ENCODE results near the gene SEMA3B.
A peak's percentile ranks its signal among the peaks of the same experiment; 100 is the strongest.

SEMA3B gene

DNA sequence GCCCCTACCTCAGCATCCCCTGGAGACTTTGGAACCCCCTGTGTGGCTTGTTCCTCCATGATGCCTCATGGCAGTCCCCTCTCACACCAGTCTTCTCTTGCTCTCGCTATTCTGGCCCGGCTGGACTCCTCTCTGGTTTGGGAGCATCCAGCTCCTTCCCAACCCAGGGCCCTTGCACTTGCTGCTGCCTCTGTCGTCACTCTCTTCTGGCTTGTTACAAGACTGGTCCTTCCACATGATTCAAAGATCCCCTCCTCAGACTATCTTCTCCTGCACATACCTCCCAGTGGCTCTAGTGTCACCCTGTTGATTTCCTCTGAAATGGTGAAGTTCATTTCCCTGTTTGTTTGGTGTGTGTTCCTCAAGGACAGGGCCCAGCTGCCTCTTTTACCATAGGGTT lies 39.5 kb upstream of the SEMA3B start:
- H3K27me3 ChIP-seq (ENCODE audit: control insufficient read depth in 1 of 2, insufficient read depth in 2 of 2, low read length in 2 of 2) = no peaks in the 10 kb centered on the region
- no peaks in the 10 kb centered on the region for H3K9me3 ChIP-seq (ENCODE audit: control insufficient read depth in 2 of 2, low read length in 2 of 2)
- H3K4me3 ChIP-seq (ENCODE audit: low read length in 2 of 2) = no peak overlapping the region
- H3K4me1 ChIP-seq (ENCODE audit: control insufficient read depth, insufficient read depth, low read length) = peaks cover 17% of the 10 kb centered on the region
- H3K9ac ChIP-seq (ENCODE audit: low read length in 2 of 2) = no peak overlapping the region
- no peaks in the 10 kb centered on the region for H3K36me3 ChIP-seq (ENCODE audit: control insufficient read depth in 2 of 2, insufficient read depth in 2 of 2, low read length in 2 of 2)
- H3K27ac ChIP-seq (ENCODE audit: low read length) = no peak overlapping the region

DNA sequence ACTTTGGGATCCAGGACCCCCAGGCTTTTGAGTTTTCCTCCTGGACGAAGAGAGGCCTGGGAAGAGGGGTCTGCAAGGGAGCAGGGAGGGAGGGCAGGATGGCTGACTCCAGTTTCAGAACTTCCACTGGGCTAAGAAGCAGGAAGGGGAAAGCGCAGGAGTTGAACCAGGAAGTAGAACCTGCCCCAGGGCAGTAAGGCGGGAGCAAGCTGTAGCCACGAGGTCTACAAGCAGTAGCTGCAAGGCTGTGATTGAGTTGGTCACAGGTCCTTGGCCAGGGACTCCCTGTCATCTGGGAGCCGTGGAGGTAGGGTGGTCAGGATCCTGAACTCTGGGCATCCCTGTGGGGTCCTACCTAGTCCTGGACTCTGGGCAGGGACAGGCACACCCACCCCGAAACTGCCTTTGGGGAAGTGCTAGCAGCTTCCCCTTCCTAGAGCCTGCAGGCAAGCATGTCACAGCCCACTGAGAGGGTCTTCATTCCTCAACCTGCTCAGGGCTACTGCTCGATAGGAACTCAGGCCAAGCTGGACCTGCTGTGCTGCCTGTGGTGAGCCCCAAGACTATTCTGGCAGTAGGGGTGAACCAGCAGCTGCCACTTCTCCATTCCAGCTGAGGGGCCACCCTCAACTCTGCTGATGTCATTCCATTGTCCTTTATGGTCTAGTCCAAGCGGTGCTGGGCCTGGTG lies 38.7 kb upstream of the SEMA3B start:
- Histone ChIP-seq H3K4me1 (ENCODE audit: control insufficient read depth, insufficient read depth, low read length) (peaks cover 19% of the 10 kb centered on the region), H3K4me3 (ENCODE audit: low read length in 2 of 2) (no peak overlapping the region), H3K27ac (ENCODE audit: low read length) (no peak overlapping the region), H3K27me3 (ENCODE audit: control insufficient read depth in 1 of 2, insufficient read depth in 2 of 2, low read length in 2 of 2) (no peaks in the 10 kb centered on the region), H3K36me3 (ENCODE audit: control insufficient read depth in 2 of 2, insufficient read depth in 2 of 2, low read length in 2 of 2) (no peaks in the 10 kb centered on the region), H3K9ac (ENCODE audit: low read length in 2 of 2) (no peak overlapping the region), H3K9me3 (ENCODE audit: control insufficient read depth in 2 of 2, low read length in 2 of 2) (no peaks in the 10 kb centered on the region)

DNA sequence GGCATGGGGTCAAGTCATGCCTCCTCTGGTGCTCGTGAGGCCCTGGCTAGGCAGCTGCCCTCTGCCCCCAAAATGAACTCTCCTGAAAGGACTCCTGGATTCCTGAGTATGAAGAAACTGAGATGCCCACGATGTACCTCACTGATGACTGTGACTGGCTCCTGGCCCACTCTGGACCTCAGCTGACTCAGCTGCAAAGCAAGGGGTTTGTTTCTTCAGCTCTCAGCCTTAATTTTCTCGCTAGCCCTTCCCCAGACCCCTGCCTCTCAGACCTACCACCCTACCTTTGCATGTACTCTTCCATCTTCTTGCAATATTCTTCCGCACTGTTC lies 38.2 kb upstream of the SEMA3B start:
- H3K27ac ChIP-seq (ENCODE audit: low read length) = no peak overlapping the region
- H3K4me3 ChIP-seq (ENCODE audit: low read length in 2 of 2) = no peak overlapping the region
- no peaks in the 10 kb centered on the region for H3K27me3 ChIP-seq (ENCODE audit: control insufficient read depth in 1 of 2, insufficient read depth in 2 of 2, low read length in 2 of 2)
- no peaks in the 10 kb centered on the region for H3K36me3 ChIP-seq (ENCODE audit: control insufficient read depth in 2 of 2, insufficient read depth in 2 of 2, low read length in 2 of 2)
- no peak overlapping the region for H3K9ac ChIP-seq (ENCODE audit: low read length in 2 of 2)
- no peaks in the 10 kb centered on the region for H3K9me3 ChIP-seq (ENCODE audit: control insufficient read depth in 2 of 2, low read length in 2 of 2)
- peaks cover 22% of the 10 kb centered on the region for H3K4me1 ChIP-seq (ENCODE audit: control insufficient read depth, insufficient read depth, low read length)

DNA sequence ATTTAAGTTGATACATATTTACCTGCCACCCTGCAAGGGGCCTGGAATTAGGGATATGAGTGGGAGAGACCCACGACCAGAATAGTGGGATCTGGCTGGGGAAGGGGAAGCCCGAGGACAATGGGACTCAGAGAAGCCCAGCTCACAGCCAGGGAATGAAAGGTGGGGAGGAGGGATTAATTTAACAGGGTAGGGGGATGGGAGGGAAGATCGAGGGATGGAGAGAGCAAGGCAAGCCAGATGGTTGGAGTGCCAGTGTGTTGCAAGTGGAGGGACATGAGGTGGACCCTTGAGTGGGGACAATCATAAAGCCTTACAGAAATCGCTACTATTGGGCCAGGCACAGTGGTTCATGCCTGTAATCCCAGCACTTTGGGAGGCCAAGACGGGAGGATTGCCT lies 37.4 kb upstream of the SEMA3B start:
- Histone ChIP-seq H3K9ac (ENCODE audit: low read length in 2 of 2) (no peak overlapping the region), H3K36me3 (ENCODE audit: control insufficient read depth in 2 of 2, insufficient read depth in 2 of 2, low read length in 2 of 2) (no peaks in the 10 kb centered on the region), H3K4me1 (ENCODE audit: control insufficient read depth, insufficient read depth, low read length) (peaks cover 20% of the 10 kb centered on the region), H3K4me3 (ENCODE audit: low read length in 2 of 2) (no peak overlapping the region), H3K27me3 (ENCODE audit: control insufficient read depth in 1 of 2, insufficient read depth in 2 of 2, low read length in 2 of 2) (no peaks in the 10 kb centered on the region), H3K27ac (ENCODE audit: low read length) (no peak overlapping the region), H3K9me3 (ENCODE audit: control insufficient read depth in 2 of 2, low read length in 2 of 2) (no peaks in the 10 kb centered on the region)

DNA sequence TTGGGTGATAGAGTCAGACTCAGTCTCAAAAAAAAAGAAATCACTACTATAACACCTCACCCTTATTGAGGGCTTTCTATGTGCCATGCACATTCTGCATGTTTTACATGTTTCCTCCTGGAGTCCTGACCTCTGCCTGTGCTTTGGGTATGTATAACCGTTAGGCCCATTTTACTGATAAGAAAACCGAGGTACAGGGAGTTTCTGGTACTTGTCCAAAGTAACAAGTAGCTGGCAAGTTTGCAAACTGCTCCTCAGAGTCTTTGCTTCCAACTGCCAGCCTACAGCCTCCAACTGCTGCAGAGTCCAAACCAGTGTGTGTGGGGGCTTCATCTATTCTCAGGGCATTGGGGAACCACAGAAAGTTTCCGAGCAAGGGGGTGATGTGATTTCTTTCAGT lies 36.6 kb upstream of the SEMA3B start:
- no peak overlapping the region for H3K27ac ChIP-seq (ENCODE audit: low read length)
- no peak overlapping the region for H3K4me3 ChIP-seq (ENCODE audit: low read length in 2 of 2)
- no peaks in the 10 kb centered on the region for H3K36me3 ChIP-seq (ENCODE audit: control insufficient read depth in 2 of 2, insufficient read depth in 2 of 2, low read length in 2 of 2)
- H3K9me3 ChIP-seq (ENCODE audit: control insufficient read depth in 2 of 2, low read length in 2 of 2) = no peaks in the 10 kb centered on the region
- H3K4me1 ChIP-seq (ENCODE audit: control insufficient read depth, insufficient read depth, low read length) = peaks cover 21% of the 10 kb centered on the region
- no peak overlapping the region for H3K9ac ChIP-seq (ENCODE audit: low read length in 2 of 2)
- no peaks in the 10 kb centered on the region for H3K27me3 ChIP-seq (ENCODE audit: control insufficient read depth in 1 of 2, insufficient read depth in 2 of 2, low read length in 2 of 2)

DNA sequence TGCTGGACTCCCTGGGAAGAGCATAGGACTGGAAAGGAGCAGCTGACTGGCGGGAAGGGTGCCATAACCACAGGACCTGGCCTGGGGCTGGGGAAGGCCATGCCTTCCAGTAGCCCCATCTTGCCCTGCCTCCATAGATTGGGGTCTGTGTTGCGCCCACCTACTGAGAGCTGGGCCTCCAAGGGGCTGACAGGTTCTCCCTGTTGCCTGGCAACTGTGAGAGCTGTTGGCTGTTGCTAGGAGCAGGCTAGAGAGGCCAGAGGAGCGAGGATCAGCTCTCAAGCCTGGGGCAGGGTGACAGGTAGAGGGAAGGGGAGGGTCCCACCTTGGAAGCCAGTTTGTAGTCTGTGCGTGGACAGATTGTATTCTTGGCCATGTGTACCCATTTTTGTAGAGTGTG lies 35.8 kb upstream of the SEMA3B start:
- Histone ChIP-seq H3K9ac (ENCODE audit: low read length in 2 of 2) (no peak overlapping the region), H3K27ac (ENCODE audit: low read length) (no peak overlapping the region), H3K4me3 (ENCODE audit: low read length in 2 of 2) (no peak overlapping the region)

DNA sequence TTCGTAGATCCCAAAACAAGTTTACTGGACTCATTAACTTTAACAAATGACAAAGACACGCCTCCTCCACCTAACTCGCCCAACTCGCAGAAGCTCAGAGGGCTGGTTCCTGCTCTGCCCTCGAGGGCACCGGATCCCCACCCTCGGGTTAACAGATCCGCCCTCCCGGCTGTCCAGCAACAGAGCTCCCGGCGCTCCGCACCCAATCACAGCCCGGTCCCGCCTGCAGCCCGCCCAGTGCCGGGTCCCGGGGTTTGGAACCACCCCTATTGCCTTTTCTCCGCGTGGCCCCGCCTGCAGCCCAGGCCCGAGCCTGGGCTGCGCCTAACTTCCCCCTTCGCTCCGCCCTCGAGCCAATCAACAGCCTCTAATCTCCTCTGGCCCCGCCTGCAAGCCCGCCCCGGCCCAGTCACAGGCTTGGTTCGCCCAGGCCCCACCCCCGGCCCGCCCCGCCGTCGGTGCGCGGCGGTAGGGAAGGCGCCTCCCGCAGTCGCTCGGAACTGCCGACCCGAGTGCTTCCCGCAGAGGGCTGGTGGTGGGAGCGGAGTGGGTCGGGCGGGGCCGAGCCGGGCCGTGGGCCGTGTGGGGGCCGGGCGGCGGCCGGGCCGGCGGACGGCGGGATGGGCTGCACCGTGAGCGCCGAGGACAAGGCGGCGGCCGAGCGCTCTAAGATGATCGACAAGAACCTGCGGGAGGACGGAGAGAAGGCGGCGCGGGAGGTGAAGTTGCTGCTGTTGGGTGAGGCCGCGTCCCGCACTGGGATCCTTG lies 33.0 kb upstream of the SEMA3B start, which contains the start of gene GNAI2:
Gene GNAI2 (plus strand): TSS at position 489 of the 768 bp plus-strand sequence. CDS start 132 bp downstream, at position 621.
- H3K36me3 ChIP-seq (ENCODE audit: control insufficient read depth in 2 of 2, insufficient read depth in 2 of 2, low read length in 2 of 2) = peaks cover 0 to 8% of the 10 kb centered on the region in 2 donors
- H3K27me3 ChIP-seq (ENCODE audit: control insufficient read depth in 1 of 2, insufficient read depth in 2 of 2, low read length in 2 of 2) = no peaks in the 10 kb centered on the region
- peak within 1 kb of the TSS; percentile 86 for H3K27ac ChIP-seq (ENCODE audit: low read length)
- H3K4me1 ChIP-seq (ENCODE audit: control insufficient read depth, insufficient read depth, low read length) = peaks cover 49% of the 10 kb centered on the region
- H3K9ac ChIP-seq (ENCODE audit: low read length in 2 of 2) = peak within 1 kb of the TSS; percentile 81 to 94
- H3K4me3 ChIP-seq (ENCODE audit: low read length in 2 of 2) = peak within 1 kb of the TSS; percentile 88 to 95
- no peaks in the 10 kb centered on the region for H3K9me3 ChIP-seq (ENCODE audit: control insufficient read depth in 2 of 2, low read length in 2 of 2)

More for the DNA sequence above, 35.8 kb upstream of the SEMA3B start:
- no peaks in the 10 kb centered on the region for H3K36me3 ChIP-seq (ENCODE audit: control insufficient read depth in 2 of 2, insufficient read depth in 2 of 2, low read length in 2 of 2)
- H3K4me1 ChIP-seq (ENCODE audit: control insufficient read depth, insufficient read depth, low read length) = peaks cover 24% of the 10 kb centered on the region
- no peaks in the 10 kb centered on the region for H3K27me3 ChIP-seq (ENCODE audit: control insufficient read depth in 1 of 2, insufficient read depth in 2 of 2, low read length in 2 of 2)
- H3K9me3 ChIP-seq (ENCODE audit: control insufficient read depth in 2 of 2, low read length in 2 of 2) = no peaks in the 10 kb centered on the region

DNA sequence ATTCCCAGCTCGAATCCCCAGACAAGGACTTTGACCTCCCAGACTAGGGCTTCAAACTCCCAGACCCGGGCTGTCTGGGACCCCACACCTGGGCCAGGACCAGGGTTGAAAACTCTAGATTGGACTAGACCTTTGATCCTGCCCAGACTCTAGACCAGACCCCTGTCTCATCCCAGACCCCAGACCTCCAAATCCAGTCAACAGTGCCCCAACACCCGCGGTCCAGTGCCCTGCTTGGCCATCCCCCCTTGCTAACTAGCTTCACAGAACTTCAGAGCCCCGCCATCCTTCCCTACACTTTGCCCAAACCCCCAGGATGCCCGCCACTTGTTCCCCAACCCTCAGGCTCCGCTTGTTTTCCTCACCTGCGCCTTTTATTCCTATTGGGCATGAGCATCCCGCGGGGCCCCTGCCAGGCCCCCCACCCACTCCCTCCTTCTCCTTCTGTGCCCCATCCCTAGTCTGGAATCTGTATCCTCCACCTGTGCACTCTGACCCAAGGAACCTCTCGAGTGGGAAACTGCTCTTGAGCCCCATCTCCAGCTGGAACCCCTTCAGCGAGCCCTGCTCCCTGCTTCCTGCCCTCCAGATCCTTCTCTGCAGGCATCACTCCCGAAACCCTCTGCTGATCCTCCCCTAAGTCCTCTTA lies 32.3 kb upstream of the SEMA3B start:
- H3K4me3 ChIP-seq (ENCODE audit: low read length in 2 of 2) = peak overlapping the region; percentile 88 to 95
- peak overlapping the region; percentile 81 to 94 for H3K9ac ChIP-seq (ENCODE audit: low read length in 2 of 2)
- H3K9me3 ChIP-seq (ENCODE audit: control insufficient read depth in 2 of 2, low read length in 2 of 2) = no peaks in the 10 kb centered on the region
- H3K4me1 ChIP-seq (ENCODE audit: control insufficient read depth, insufficient read depth, low read length) = peaks cover 56% of the 10 kb centered on the region
- H3K27ac ChIP-seq (ENCODE audit: low read length) = peak overlapping the region; percentile 86
- peaks cover 0 to 8% of the 10 kb centered on the region in 2 donors for H3K36me3 ChIP-seq (ENCODE audit: control insufficient read depth in 2 of 2, insufficient read depth in 2 of 2, low read length in 2 of 2)
- H3K27me3 ChIP-seq (ENCODE audit: control insufficient read depth in 1 of 2, insufficient read depth in 2 of 2, low read length in 2 of 2) = no peaks in the 10 kb centered on the region

DNA sequence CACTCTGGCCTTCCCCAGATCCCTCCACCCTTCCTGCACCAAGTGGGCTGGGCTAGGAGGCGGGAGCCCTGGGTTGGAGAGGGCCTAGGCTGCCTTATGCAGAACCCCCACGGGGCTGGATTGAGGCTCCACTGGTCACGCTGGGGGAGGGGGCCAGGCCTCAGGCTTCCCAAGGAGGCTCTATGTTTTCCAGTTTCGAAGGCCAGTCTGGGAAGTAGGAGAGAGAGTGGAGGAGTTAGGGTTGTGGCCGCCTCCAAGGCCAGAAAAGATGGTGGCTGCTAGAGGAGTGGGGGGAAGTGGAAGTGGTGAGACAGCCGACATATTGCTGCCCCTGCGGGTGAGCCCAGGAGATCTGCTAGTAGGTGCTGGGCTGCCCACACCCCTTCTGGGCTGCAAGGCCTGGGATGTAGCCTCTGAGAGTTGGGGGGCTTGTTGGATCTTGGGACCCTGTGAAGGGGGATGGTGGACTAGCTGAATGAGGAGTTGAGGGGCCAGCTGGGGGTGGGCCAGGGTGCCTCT lies 31.8 kb upstream of the SEMA3B start:
- Histone ChIP-seq H3K27ac (ENCODE audit: low read length) (peak overlapping the region; percentile 86), H3K9ac (ENCODE audit: low read length in 2 of 2) (peak overlapping the region; percentile 81 to 94), H3K4me3 (ENCODE audit: low read length in 2 of 2) (peak overlapping the region; percentile 88 to 95), H3K4me1 (ENCODE audit: control insufficient read depth, insufficient read depth, low read length) (peaks cover 62% of the 10 kb centered on the region), H3K36me3 (ENCODE audit: control insufficient read depth in 2 of 2, insufficient read depth in 2 of 2, low read length in 2 of 2) (peaks cover 0 to 8% of the 10 kb centered on the region in 2 donors), H3K27me3 (ENCODE audit: control insufficient read depth in 1 of 2, insufficient read depth in 2 of 2, low read length in 2 of 2) (no peaks in the 10 kb centered on the region), H3K9me3 (ENCODE audit: control insufficient read depth in 2 of 2, low read length in 2 of 2) (no peaks in the 10 kb centered on the region)

DNA sequence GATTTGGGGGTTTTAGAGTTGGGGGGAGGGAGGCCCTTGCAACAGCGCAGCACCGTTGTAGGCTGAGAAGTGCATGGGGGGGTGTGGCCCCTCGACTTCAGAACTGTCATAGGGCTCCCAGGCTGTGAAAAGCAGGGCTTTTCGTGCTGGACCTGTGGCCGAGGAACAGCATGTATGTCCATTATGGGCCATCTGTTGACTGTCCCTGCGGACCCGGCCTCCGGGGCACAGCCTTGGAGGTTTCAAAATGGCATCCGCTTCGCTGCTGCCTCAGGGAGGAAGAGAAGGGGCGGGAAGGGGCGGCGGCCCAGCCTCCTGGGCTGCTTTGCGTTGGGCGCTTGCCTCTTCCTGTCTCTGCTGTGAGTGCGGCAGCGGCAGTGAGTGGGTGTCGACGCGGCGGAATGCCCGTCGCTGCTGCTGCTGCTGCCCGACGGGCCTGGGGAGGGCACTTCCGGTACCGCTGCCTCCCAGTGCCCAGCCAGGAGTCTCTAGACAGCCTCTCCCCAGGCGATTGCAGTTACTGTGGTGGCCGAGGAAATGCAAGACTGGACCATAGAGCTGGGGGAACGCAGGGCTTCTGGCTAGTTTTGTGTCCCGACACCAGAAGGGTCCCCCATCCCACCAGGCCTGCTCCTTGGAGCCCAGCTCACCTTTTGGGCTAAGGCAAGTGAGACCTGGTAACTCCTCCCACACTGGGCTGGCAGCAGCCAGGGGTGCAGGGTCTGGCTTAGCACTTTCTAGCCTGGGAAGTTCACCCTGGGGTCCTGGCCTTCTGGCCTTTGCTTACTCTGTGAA lies 31.0 kb upstream of the SEMA3B start:
- Histone ChIP-seq H3K27ac (ENCODE audit: low read length) (peak overlapping the region; percentile 86), H3K27me3 (ENCODE audit: control insufficient read depth in 1 of 2, insufficient read depth in 2 of 2, low read length in 2 of 2) (no peaks in the 10 kb centered on the region), H3K4me3 (ENCODE audit: low read length in 2 of 2) (peak overlapping the region; percentile 88 to 95), H3K9me3 (ENCODE audit: control insufficient read depth in 2 of 2, low read length in 2 of 2) (no peaks in the 10 kb centered on the region), H3K9ac (ENCODE audit: low read length in 2 of 2) (peak overlapping the region; percentile 81 to 94), H3K36me3 (ENCODE audit: control insufficient read depth in 2 of 2, insufficient read depth in 2 of 2, low read length in 2 of 2) (peaks cover 0 to 8% of the 10 kb centered on the region in 2 donors), H3K4me1 (ENCODE audit: control insufficient read depth, insufficient read depth, low read length) (peaks cover 68% of the 10 kb centered on the region)

Data from stomach smooth muscle (tissue), 2 donors.